ENCODE measurements around the gene GRK3. TPM values are rescaled to one million over a fixed set of nuclear protein-coding genes. Genes with fewer than 3 reads are reported as not detected.

Gene GRK3
- total RNA-seq, 1 experiment from 2014 or later, result 14.6 TPM

GRCh38 chr22:25627271-25627852, 62.9 kb downstream of the GRK3 start:
- Histone ChIP-seq H2AFZ (ENCODE audit: low read depth, low read length, poor library complexity, severe bottlenecking) (no peak overlapping the region), H3K4me1 (ENCODE audit: control insufficient read depth in 1 of 2, insufficient read depth in 2 of 2, low read length in 2 of 2) (no peaks in the 10 kb centered on the region), H3K9me2 (ENCODE audit: insufficient read depth) (no peaks in the 10 kb centered on the region), H3K36me3 (ENCODE audit: control insufficient read depth in 1 of 2, insufficient read depth in 2 of 2, low read length in 2 of 2) (no peaks in the 10 kb centered on the region), H3K27ac (ENCODE audit: low read depth, low read length) (no peak overlapping the region), H4K20me1 (ENCODE audit: insufficient read depth) (no peaks in the 10 kb centered on the region), H3K9ac (ENCODE audit: low read length) (no peak overlapping the region), H3K27me3 (ENCODE audit: insufficient read depth, low read length) (no peaks in the 10 kb centered on the region), H3K4me3 (replicated peaks in 1 of 2; ENCODE audit: low read depth in 1 of 2, low read length in 2 of 2) (no peak overlapping the region), H3K79me2 (ENCODE audit: insufficient read depth, low read length) (no peaks in the 10 kb centered on the region), H3K4me2 (ENCODE audit: low read length) (no peak overlapping the region), H3K9me3 (ENCODE audit: control insufficient read depth in 1 of 2, insufficient read depth in 1 of 2, low read depth in 1 of 2, low read length in 2 of 2) (no peaks in the 10 kb centered on the region)
- no TSS peak for BruUV-seq (replicated peaks)
- ChIA-PET CTCF (no interaction called here), RAD21 (ENCODE audit: low non-redundant PET in 1 of 2, low total read pairs in 2 of 2, uncharacterized antibody in 2 of 2, unreplicated experiment in 2 of 2) (no interaction called here), POLR2A (no interaction called here)
- no peak for ATAC-seq
- no peak for DNase-seq (ENCODE audit: low read depth, low spot score)
- TF ChIP-seq CBX3 (IDR thresholded peaks at IDR 0.05; ENCODE audit: low read depth) (no peak), FOSL1 (IDR thresholded peaks at IDR 0.05; ENCODE audit: low read depth) (no peak), TCF7L2 (IDR thresholded peaks at IDR 0.05; ENCODE audit: borderline replicate concordance, extremely low read depth, insufficient read depth, insufficient read length) (no peak), SIN3A (IDR thresholded peaks at IDR 0.05; ENCODE audit: low read depth) (no peak), ZNF274 (IDR thresholded peaks at IDR 0.05; ENCODE audit: low read depth, low read length) (no peak), ZFX (IDR thresholded peaks at IDR 0.05) (no peak), EZH2phosphoT487 (IDR thresholded peaks at IDR 0.05; ENCODE audit: borderline replicate concordance) (no peak), POLR2A (IDR thresholded peaks at IDR 0.05; ENCODE audit: borderline replicate concordance, extremely low read depth, insufficient read depth, insufficient read length) (no peak), EZH2 (IDR thresholded peaks at IDR 0.05) (no peak), CEBPB (IDR thresholded peaks at IDR 0.05; ENCODE audit: low read depth) (no peak), CTCF (IDR thresholded peaks at IDR 0.05 in 2 of 3, conservative IDR thresholded peaks at IDR 0.05 in 1 of 3; ENCODE audit: borderline replicate concordance in 1 of 3, insufficient read depth in 1 of 3, low read depth in 2 of 3, low read length in 2 of 3) (no peak), EGR1 (IDR thresholded peaks at IDR 0.05; ENCODE audit: low read depth) (no peak), ELF1 (IDR thresholded peaks at IDR 0.05; ENCODE audit: borderline replicate concordance, low read depth) (no peak), JUND (IDR thresholded peaks at IDR 0.05) (no peak), POLR2AphosphoS5 (IDR thresholded peaks at IDR 0.05; ENCODE audit: low read depth, low read length) (no peak), ATF3 (IDR thresholded peaks at IDR 0.05) (no peak), SRF (IDR thresholded peaks at IDR 0.05; ENCODE audit: low read depth) (no peak)
- intact Hi-C loops (cut with micrococcal nuclease), result no loop called here
